Nephron progenitor cell (in vitro differentiated cells): ENCODE data around the gene SBF1.

Experiments used
- DNase-seq: peaks from one replicate; pipeline ENCODE4 v3.0.0; 2021
- H3K27ac Mint-ChIP-seq: 2 replicates; pipeline ENCODE4 v1.8.0; 2021; ENCODE audit warnings: mild to moderate bottlenecking, moderate library complexity, mixed read lengths
- H3K27me3 Mint-ChIP-seq: 2 replicates; pipeline ENCODE4 v1.8.0; 2021; ENCODE audit warnings: mild to moderate bottlenecking, low read depth, mixed read lengths; ENCODE audit not compliant: poor library complexity
- H3K36me3 Mint-ChIP-seq: 2 replicates; pipeline ENCODE4 v1.8.0; 2021; ENCODE audit warnings: low read depth, mixed read lengths
- H3K4me1 Mint-ChIP-seq: 2 replicates; pipeline ENCODE4 v1.8.0; 2021; ENCODE audit warnings: mixed read lengths
- H3K4me3 Mint-ChIP-seq: 2 replicates; pipeline ENCODE4 v1.8.0; 2021; ENCODE audit warnings: mild to moderate bottlenecking, moderate library complexity, mixed read lengths
- H3K9me3 Mint-ChIP-seq: 2 replicates; pipeline ENCODE4 v1.8.0; 2021; ENCODE audit warnings: mild to moderate bottlenecking, moderate library complexity, mixed read lengths
- TF ChIP-seq, protein P1 (sequence below): fragments of 200-600 bp; sonication (generic); IDR thresholded peaks from 2 replicates; pipeline ENCODE4 v1.5.0; 2021; ENCODE audit warnings: antibody characterized with exemption

The SBF1 gene

DNA sequence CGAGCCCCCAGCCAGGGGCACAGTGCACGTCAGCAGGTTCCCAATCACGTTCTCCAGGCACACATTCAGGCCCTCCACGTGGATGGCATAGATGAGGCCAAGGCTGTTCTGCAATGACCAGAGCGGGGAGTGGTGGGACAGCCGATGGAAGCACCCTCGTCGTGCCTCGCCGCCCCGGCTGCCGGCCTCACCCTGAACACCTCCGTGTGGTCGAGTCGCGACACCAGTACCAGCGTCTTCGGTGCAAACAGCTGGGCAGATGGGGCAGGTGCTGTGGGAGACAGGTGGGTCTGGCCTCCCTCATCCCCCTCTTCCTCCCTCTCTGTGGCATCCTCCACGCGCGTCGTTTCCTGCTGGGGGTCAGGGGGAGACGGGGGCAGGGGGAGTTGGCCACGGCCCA is 7.5 kb downstream of the SBF1 start:
- DNase-seq: no peak
- TF ChIP-seq, protein P1, sequence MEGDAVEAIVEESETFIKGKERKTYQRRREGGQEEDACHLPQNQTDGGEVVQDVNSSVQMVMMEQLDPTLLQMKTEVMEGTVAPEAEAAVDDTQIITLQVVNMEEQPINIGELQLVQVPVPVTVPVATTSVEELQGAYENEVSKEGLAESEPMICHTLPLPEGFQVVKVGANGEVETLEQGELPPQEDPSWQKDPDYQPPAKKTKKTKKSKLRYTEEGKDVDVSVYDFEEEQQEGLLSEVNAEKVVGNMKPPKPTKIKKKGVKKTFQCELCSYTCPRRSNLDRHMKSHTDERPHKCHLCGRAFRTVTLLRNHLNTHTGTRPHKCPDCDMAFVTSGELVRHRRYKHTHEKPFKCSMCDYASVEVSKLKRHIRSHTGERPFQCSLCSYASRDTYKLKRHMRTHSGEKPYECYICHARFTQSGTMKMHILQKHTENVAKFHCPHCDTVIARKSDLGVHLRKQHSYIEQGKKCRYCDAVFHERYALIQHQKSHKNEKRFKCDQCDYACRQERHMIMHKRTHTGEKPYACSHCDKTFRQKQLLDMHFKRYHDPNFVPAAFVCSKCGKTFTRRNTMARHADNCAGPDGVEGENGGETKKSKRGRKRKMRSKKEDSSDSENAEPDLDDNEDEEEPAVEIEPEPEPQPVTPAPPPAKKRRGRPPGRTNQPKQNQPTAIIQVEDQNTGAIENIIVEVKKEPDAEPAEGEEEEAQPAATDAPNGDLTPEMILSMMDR: no peak
- peaks cover 14% of the 10 kb centered on the region for H3K36me3 Mint-ChIP-seq
- no peak overlapping the region for H3K27ac Mint-ChIP-seq
- H3K4me3 Mint-ChIP-seq: no peak overlapping the region
- H3K9me3 Mint-ChIP-seq: no peaks in the 10 kb centered on the region
- H3K27me3 Mint-ChIP-seq: no peaks in the 10 kb centered on the region
- peaks cover 20% of the 10 kb centered on the region for H3K4me1 Mint-ChIP-seq

DNA sequence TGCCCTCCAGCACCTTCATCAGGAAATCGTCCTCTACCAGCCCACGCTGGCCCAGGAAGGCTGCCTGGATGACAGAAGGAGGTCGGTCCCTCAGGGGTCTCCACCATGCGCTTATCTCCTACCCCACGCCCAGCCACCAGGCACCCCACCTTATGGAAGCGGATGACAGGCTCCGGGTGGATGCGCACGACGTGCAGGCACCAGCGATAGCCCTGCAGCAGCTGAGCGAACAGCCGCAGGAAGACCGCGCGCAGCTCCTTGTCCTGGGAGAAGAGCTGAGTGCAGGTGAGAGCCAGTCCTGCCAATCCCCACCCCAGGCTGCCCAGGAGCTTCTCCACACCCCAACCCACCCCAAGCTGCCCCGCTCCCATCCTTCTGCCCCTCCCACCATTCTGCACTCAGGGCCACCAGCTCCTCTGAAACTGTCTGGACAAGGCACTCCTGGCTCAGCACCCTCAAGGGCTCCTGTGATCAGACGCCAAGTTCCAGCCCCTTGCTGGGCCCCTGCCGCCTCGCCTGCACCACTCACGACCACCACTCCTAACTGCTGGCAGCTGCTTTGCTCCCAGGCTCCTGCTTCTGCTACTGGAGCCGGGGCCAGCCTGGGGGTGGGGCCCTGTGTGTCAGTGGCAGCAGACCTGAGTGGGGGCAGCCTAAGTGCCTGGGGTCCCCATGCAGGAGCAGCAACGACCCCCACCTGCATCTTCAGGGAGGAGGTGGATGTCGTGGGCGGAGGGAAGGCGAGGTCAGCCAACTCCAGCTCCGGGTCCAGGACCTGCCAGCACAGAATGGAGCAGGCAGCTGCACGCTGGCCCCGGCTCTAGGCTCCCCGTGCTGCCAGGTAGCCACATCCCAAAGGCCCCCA is 9.5 kb downstream of the SBF1 start:
- Mint-ChIP-seq H3K27ac (no peak overlapping the region), H3K9me3 (no peaks in the 10 kb centered on the region), H3K4me3 (no peak overlapping the region), H3K27me3 (no peaks in the 10 kb centered on the region), H3K4me1 (peaks cover 3% of the 10 kb centered on the region), H3K36me3 (peaks cover 18% of the 10 kb centered on the region)
- TF ChIP-seq, protein P1: no peak
- no peak for DNase-seq

DNA sequence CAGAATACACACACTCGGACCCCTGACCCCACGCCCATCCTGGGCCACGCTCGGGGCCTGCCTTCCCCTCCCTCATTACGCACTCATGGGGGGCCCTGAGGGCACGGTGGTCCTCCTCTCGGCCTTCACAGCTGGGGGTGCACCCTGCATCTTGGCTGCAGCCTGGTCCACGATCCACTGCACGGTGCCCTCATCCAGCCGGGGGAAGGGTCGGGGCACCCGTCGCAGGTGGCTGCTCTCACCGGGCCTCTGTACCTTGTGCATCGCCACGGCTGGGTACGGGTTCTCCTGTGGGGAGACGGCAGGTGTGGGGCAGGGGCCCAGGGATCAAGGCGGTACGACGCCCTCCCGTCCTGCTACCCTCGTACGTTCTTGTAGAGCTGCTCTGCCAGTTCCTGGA is 10.4 kb downstream of the SBF1 start:
- Mint-ChIP-seq H3K36me3 (peaks cover 18% of the 10 kb centered on the region), H3K4me3 (no peak overlapping the region), H3K27me3 (no peaks in the 10 kb centered on the region), H3K27ac (no peak overlapping the region), H3K4me1 (no peaks in the 10 kb centered on the region), H3K9me3 (no peaks in the 10 kb centered on the region)
- no peak for DNase-seq
- TF ChIP-seq, protein P1: no peak

DNA sequence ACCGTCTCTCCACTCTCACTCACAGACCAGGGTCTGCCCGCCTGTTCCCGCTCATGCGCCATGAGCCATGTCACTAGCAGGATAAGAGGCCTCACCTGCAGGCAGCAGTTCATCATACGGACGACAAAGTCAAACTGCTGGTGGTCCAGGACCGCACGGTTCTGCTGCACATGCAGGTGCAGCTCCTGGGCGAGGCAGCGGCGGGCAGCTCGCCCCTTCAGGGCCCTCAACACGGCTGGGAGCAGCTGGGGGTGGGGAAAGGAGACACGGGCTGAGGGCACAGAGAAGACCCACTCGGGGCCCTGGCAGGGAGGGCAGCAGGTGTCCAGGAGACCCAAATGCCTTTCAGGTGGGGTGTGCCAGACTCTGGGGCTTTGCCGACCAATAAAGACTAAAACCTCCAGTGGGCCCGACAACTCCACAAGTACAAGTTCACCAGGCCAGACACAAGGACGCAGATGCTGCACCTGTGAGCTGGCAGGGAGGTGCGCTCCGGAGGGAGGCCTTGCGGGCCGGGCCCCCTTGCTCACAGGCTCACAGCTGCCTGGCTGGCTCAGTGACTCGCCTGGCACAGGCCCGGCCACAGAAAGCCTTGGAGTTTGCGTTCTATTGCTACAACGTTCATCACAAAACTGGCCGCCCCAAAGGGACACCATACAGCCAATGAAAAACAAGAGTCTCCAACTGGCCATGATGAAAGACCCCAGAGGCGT is 11.5 kb downstream of the SBF1 start:
- no peak for DNase-seq
- TF ChIP-seq, protein P1: no peak
- Mint-ChIP-seq H3K9me3 (no peaks in the 10 kb centered on the region), H3K4me3 (no peak overlapping the region), H3K27me3 (no peaks in the 10 kb centered on the region), H3K4me1 (no peaks in the 10 kb centered on the region), H3K36me3 (peaks cover 18% of the 10 kb centered on the region), H3K27ac (peak overlapping the region; percentile 59)

DNA sequence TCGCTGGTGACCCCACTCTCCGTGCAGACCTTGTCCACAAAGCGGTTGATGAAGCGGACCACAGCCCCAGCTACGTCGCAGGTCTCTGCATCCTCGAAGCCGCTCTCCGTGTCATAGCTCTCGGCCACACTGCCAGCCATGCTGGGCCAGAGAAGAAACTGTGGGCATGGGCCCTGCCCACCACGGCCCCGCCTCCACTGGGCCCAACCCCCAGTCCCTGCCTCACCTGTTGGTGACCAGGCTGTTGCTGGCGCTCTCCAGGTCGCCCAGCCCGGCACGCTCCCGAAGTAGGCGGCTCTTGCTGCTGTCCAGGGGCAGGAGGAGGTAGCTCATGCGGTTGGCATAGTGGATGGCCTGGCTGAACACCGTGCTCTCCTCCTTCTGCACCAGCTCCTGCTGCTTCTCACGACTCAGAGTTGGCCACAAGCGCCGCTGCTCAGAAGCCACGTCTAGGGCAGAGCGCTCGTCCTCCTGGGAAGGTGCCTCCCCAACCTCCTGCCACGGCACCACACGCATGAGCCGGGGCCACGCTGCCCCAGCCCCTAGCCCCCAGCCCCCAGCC is 12.8 kb downstream of the SBF1 start:
- no peak for DNase-seq
- H3K36me3 Mint-ChIP-seq: peaks cover 18% of the 10 kb centered on the region
- H3K4me1 Mint-ChIP-seq: no peaks in the 10 kb centered on the region
- no peak overlapping the region for H3K27ac Mint-ChIP-seq
- TF ChIP-seq, protein P1: no peak
- no peaks in the 10 kb centered on the region for H3K27me3 Mint-ChIP-seq
- no peak overlapping the region for H3K4me3 Mint-ChIP-seq
- H3K9me3 Mint-ChIP-seq: no peaks in the 10 kb centered on the region
